ENCODE measurements around the gene SLC39A3. TPM values are rescaled to one million over a fixed set of nuclear protein-coding genes. Genes with fewer than 3 reads are reported as not detected.

Gene SLC39A3
- polyA plus RNA-seq, 4 donors: 10.7 to 39.1 (median 15.1) TPM

DNA sequence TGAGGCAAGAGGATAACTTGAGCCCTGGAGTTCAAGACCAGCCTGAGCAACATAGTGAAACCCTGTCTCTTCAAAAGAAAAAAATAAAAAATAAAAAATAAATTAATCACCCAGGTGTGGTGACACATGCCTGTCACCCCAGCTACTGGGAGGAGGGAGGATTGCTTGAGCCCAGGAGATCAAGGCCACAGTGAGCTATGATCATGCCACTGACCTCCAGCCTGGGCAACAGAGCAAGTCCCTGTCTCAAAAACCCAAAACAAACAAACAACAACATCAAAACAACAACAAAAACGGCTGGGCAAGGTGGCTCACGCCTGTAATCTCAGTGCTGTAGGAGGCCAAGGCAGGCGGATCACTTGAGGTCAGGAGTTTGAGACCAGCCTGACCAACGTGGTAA, 4.3 kb upstream of the SLC39A3 start:
- DNase-seq (no peak), FAIRE-seq (no peak)
- H3K4me3 ChIP-seq (ENCODE audit: low read depth in 1 of 3, low read length in 3 of 3): no peak overlapping the region
- no peak overlapping the region for H3K27ac ChIP-seq (ENCODE audit: low read depth in 1 of 3, low read length in 2 of 3)
- H3K4me1 ChIP-seq (ENCODE audit: control insufficient read depth in 3 of 3, insufficient read depth in 2 of 3, low read depth in 1 of 3, low read length in 2 of 3): peaks cover 0 to 4% (median 2%) of the 10 kb centered on the region in 3 donors
- H3K27me3 ChIP-seq (ENCODE audit: control insufficient read depth in 3 of 3, insufficient read depth in 3 of 3, low read length in 3 of 3): no peaks in the 10 kb centered on the region
- H3K9me3 ChIP-seq (ENCODE audit: control insufficient read depth in 2 of 2, insufficient read depth in 1 of 2, low read depth in 1 of 2, low read length in 1 of 2): no peaks in the 10 kb centered on the region
- H3K36me3 ChIP-seq (ENCODE audit: control insufficient read depth in 3 of 3, insufficient read depth in 2 of 3, low read depth in 1 of 3, low read length in 3 of 3): no peaks in the 10 kb centered on the region
- WGBS, 3 donors: 32 to 44% (median 38%) methylated on average over 4 of the region's 4 CpGs

DNA sequence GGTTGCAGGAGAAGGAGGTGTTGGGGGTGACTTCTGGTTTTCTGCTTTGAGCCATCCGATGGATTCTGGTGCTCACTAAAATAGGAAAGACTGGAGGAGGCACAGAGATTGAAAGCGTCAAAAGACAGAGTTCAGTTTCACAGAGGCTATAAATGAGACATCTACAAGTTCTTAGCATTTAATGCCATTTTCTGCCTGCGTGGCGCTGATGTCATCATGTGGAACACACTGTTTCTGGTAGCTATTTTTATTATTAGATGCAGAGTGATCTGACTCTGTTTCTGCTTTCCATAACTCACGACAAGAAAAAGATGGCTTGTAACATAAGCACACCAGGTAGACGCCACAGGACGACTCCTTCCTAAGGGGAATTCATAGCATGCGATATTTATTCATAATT, 3.3 kb upstream of the SLC39A3 start:
- no peak for DNase-seq
- H3K4me3 ChIP-seq (ENCODE audit: low read depth in 1 of 3, low read length in 3 of 3): no peak overlapping the region
- H3K27me3 ChIP-seq (ENCODE audit: control insufficient read depth in 3 of 3, insufficient read depth in 3 of 3, low read length in 3 of 3): no peaks in the 10 kb centered on the region
- H3K4me1 ChIP-seq (ENCODE audit: control insufficient read depth in 3 of 3, insufficient read depth in 2 of 3, low read depth in 1 of 3, low read length in 2 of 3): peaks cover 0 to 6% (median 3%) of the 10 kb centered on the region in 3 donors
- WGBS, 3 donors: 72 to 77% (median 76%) methylated on average over 8 of the region's 8 CpGs
- FAIRE-seq: no peak
- no peak overlapping the region for H3K27ac ChIP-seq (ENCODE audit: low read depth in 1 of 3, low read length in 2 of 3)
- H3K36me3 ChIP-seq (ENCODE audit: control insufficient read depth in 3 of 3, insufficient read depth in 2 of 3, low read depth in 1 of 3, low read length in 3 of 3): no peaks in the 10 kb centered on the region
- H3K9me3 ChIP-seq (ENCODE audit: control insufficient read depth in 2 of 2, insufficient read depth in 1 of 2, low read depth in 1 of 2, low read length in 1 of 2): no peaks in the 10 kb centered on the region

DNA sequence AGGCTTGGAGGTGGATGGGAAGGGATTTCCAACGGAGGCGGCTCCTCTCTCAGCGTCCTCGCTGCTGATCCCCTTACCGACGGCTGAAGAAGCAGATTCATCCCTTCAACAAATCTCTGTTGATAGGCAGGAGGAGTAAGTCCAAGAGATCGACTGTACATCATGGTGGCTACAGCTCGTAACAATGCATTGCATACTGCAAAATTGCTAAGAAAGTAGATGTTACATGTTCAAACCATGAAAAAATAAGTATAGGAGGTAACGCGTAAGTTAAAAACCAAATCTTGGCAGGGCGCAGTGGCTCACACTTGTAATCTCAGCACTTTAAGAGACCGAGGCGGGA, 468 bp upstream of the SLC39A3 start:
- H3K4me1 ChIP-seq (ENCODE audit: control insufficient read depth in 3 of 3, insufficient read depth in 2 of 3, low read depth in 1 of 3, low read length in 2 of 3): peaks cover 0 to 6% (median 3%) of the 10 kb centered on the region in 3 donors
- 43 to 47% (median 46%) methylated on average over 13 of the region's 13 CpGs for WGBS, 3 donors
- peaks cover 0 to 9% of the 10 kb centered on the region in 2 donors for H3K9me3 ChIP-seq (ENCODE audit: control insufficient read depth in 2 of 2, insufficient read depth in 1 of 2, low read depth in 1 of 2, low read length in 1 of 2)
- H3K36me3 ChIP-seq (ENCODE audit: control insufficient read depth in 3 of 3, insufficient read depth in 2 of 3, low read depth in 1 of 3, low read length in 3 of 3): peaks cover 0 to 18% (median 0%) of the 10 kb centered on the region in 3 donors
- no peaks in the 10 kb centered on the region for H3K27me3 ChIP-seq (ENCODE audit: control insufficient read depth in 3 of 3, insufficient read depth in 3 of 3, low read length in 3 of 3)
- no peak for DNase-seq
- no peak for FAIRE-seq
- H3K4me3 ChIP-seq (ENCODE audit: low read depth in 1 of 3, low read length in 3 of 3): no peak overlapping the region
- no peak overlapping the region for H3K27ac ChIP-seq (ENCODE audit: low read depth in 1 of 3, low read length in 2 of 3)

DNA sequence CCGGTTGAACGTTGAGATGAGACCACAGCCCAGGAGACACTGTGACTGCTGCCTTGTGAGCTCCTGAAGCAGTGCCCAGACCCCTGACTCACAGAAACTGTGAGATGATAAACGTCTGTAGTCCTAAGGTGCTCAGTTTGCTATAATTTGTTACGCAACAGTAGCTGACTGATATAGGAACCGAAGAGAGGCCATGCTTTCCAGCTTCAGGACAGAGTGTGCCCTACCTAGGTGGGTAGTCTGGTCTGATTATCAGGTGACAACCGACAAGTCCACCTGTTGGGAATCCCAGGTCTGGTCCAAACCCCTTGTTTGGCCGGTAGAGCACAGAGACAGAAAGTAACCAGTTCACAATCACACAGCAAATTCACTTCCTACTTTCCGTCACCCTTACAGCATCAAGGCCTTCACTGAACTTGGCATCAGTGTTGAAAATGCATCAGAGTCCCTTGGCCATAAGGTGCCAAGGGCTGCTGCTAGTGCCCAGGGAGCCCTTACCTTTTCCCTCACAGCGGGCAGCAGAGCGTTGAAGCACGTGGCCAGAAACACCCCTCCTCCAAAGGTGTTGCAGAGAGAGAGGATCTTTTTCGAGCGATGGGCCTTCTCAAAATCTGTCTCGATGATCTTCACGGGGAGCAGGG, 3.1 kb downstream of the SLC39A3 start:
- H3K4me3 ChIP-seq (ENCODE audit: low read depth in 1 of 3, low read length in 3 of 3): no peak overlapping the region
- H3K9me3 ChIP-seq (ENCODE audit: control insufficient read depth in 2 of 2, insufficient read depth in 1 of 2, low read depth in 1 of 2, low read length in 1 of 2): peaks cover 0 to 9% of the 10 kb centered on the region in 2 donors
- 96% methylated on average over 15 of the region's 15 CpGs for WGBS, 3 donors
- no peak overlapping the region for H3K27ac ChIP-seq (ENCODE audit: low read depth in 1 of 3, low read length in 2 of 3)
- peaks cover 0 to 6% (median 3%) of the 10 kb centered on the region in 3 donors for H3K4me1 ChIP-seq (ENCODE audit: control insufficient read depth in 3 of 3, insufficient read depth in 2 of 3, low read depth in 1 of 3, low read length in 2 of 3)
- H3K36me3 ChIP-seq (ENCODE audit: control insufficient read depth in 3 of 3, insufficient read depth in 2 of 3, low read depth in 1 of 3, low read length in 3 of 3): peaks cover 0 to 47% (median 4%) of the 10 kb centered on the region in 3 donors
- FAIRE-seq (no peak), DNase-seq (no peak)
- H3K27me3 ChIP-seq (ENCODE audit: control insufficient read depth in 3 of 3, insufficient read depth in 3 of 3, low read length in 3 of 3): no peaks in the 10 kb centered on the region

DNA sequence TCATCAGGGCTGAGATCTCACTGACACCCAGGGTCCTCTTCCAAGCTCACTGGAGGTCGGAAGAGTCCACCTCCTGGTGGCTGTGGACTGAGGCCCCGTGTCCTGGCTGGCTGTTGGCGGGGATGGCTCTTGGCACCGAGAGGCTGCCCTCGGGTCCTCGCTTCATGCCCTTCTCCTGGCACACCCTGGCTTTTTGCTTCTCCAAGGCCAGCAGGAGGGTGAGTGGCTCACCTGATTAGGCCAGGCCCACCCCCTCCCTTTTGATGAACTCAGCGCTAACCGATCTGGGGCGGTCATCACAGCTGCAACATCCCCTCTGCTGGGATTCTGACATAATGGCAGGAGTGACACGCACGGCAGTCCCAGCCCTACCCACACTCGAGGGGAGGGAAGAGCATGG, 4.4 kb downstream of the SLC39A3 start:
- DNase-seq: no peak
- FAIRE-seq: no peak
- WGBS, 3 donors: 92 to 96% (median 95%) methylated on average over 12 of the region's 12 CpGs
- Histone ChIP-seq H3K36me3 (ENCODE audit: control insufficient read depth in 3 of 3, insufficient read depth in 2 of 3, low read depth in 1 of 3, low read length in 3 of 3) (peaks cover 0 to 50% (median 4%) of the 10 kb centered on the region in 3 donors), H3K9me3 (ENCODE audit: control insufficient read depth in 2 of 2, insufficient read depth in 1 of 2, low read depth in 1 of 2, low read length in 1 of 2) (peaks cover 0 to 9% of the 10 kb centered on the region in 2 donors), H3K27ac (ENCODE audit: low read depth in 1 of 3, low read length in 2 of 3) (no peak overlapping the region), H3K4me1 (ENCODE audit: control insufficient read depth in 3 of 3, insufficient read depth in 2 of 3, low read depth in 1 of 3, low read length in 2 of 3) (peaks cover 0 to 6% (median 3%) of the 10 kb centered on the region in 3 donors), H3K4me3 (ENCODE audit: low read depth in 1 of 3, low read length in 3 of 3) (no peak overlapping the region), H3K27me3 (ENCODE audit: control insufficient read depth in 3 of 3, insufficient read depth in 3 of 3, low read length in 3 of 3) (no peaks in the 10 kb centered on the region)

DNA sequence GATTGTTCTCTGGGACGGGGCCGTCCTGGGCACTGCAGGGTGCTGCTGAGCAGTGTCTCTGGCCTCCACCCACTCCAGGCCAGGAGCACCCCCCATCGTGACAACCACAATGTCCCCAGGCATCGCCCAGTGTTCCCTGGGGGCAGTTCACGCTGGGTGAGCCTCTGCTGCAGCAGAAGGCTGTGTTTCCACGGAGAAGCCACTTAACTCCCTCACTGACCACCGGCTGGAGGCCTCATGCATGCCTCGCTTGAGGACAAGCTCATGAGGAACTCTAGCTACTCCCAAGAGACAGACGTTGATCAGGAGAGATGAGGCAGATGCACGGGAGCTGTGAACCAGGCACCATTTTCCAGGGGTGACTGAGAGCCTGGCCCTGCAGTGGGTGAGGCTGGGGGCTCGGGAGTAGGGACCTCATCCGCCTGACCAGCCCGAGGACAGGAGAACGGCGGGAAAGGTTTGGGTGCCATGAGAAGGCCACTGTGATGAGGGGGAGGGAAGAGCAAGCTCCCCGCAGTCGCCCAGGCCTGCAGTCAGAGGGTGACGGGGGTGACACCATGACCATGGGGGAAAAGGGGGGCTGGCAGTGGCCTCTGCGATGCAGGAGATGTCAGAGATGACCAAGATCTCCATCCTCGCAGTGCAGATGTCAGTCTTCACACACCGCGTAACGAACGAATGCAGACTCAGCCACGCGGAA, 5.1 kb downstream of the SLC39A3 start:
- FAIRE-seq (no peak), DNase-seq (no peak)
- Histone ChIP-seq H3K36me3 (ENCODE audit: control insufficient read depth in 3 of 3, insufficient read depth in 2 of 3, low read depth in 1 of 3, low read length in 3 of 3) (peaks cover 0 to 50% (median 4%) of the 10 kb centered on the region in 3 donors), H3K27me3 (ENCODE audit: control insufficient read depth in 3 of 3, insufficient read depth in 3 of 3, low read length in 3 of 3) (no peaks in the 10 kb centered on the region), H3K4me3 (ENCODE audit: low read depth in 1 of 3, low read length in 3 of 3) (no peak overlapping the region), H3K9me3 (ENCODE audit: control insufficient read depth in 2 of 2, insufficient read depth in 1 of 2, low read depth in 1 of 2, low read length in 1 of 2) (peaks cover 0 to 10% of the 10 kb centered on the region in 2 donors), H3K27ac (ENCODE audit: low read depth in 1 of 3, low read length in 2 of 3) (no peak overlapping the region), H3K4me1 (ENCODE audit: control insufficient read depth in 3 of 3, insufficient read depth in 2 of 3, low read depth in 1 of 3, low read length in 2 of 3) (peaks cover 0 to 6% (median 3%) of the 10 kb centered on the region in 3 donors)
- 85 to 94% (median 91%) methylated on average over 26 of the region's 26 CpGs for WGBS, 3 donors

DNA sequence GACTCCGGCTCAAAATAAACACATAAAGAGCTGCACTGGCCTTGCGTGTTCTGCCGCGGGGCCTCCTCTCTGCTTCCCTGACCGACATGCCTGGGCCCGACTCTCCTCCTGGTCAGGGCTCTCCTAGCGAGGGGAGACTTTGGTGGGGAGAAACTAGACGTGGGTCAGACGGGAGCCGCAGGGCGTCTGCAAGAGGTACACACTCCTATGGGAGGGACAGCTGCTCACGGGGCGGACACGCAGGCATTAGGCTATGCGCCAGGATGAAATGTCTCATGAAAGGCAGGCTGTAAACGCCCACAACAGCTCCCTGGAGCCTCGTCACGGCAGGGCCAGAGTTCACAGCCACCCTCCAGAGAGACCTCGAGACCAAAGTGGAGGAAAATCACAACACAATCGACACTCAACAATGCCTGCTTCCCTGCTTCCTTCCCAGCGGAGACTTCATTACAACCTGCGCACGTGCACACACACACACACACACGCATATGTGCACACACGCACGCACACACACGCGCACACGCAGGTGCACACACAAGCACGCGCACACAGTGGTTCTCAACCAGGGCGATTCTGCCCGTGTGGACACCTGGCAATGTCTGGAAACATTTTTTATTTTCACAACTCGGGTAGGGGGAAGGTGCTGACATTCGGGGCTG, 5.8 kb downstream of the SLC39A3 start:
- DNase-seq: peak in 1 of 2 donors; percentile 84
- Histone ChIP-seq H3K4me3 (ENCODE audit: low read depth in 1 of 3, low read length in 3 of 3) (no peak overlapping the region), H3K4me1 (ENCODE audit: control insufficient read depth in 3 of 3, insufficient read depth in 2 of 3, low read depth in 1 of 3, low read length in 2 of 3) (peaks cover 0 to 1% (median under 1%) of the 10 kb centered on the region in 3 donors), H3K27ac (ENCODE audit: low read depth in 1 of 3, low read length in 2 of 3) (no peak overlapping the region), H3K36me3 (ENCODE audit: control insufficient read depth in 3 of 3, insufficient read depth in 2 of 3, low read depth in 1 of 3, low read length in 3 of 3) (peaks cover 0 to 50% (median 4%) of the 10 kb centered on the region in 3 donors), H3K27me3 (ENCODE audit: control insufficient read depth in 3 of 3, insufficient read depth in 3 of 3, low read length in 3 of 3) (no peaks in the 10 kb centered on the region), H3K9me3 (ENCODE audit: control insufficient read depth in 2 of 2, insufficient read depth in 1 of 2, low read depth in 1 of 2, low read length in 1 of 2) (peaks cover 0 to 11% of the 10 kb centered on the region in 2 donors)
- 24 to 83% (median 50%) methylated on average over 35 of the region's 35 CpGs for WGBS, 3 donors
- FAIRE-seq: no peak

DNA sequence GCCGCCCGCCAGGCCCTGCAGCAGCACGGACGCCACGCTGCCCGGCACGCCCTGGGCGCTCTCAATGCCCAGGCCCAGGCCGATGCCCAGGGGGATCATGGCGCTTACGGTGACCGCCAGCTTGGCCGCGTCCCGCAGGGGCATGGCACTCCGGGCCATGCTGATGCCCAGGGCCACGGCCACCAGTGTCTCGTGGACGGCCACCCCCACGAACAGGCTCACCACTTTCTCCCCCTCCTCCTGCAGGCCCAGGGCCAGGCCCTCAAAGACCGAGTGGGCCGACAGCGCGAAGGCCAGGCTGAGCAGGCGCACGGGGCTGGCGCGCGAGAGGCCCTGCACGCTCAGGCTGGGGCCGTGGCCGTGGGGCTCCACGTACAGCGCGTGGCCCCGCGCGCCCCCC, 6.9 kb downstream of the SLC39A3 start:
- WGBS, 3 donors: 93 to 98% (median 97%) methylated on average over 33 to 38 of the region's 38 CpGs

More for the DNA sequence above, 6.9 kb downstream of the SLC39A3 start:
- FAIRE-seq: no peak
- Histone ChIP-seq H3K9me3 (ENCODE audit: control insufficient read depth in 2 of 2, insufficient read depth in 1 of 2, low read depth in 1 of 2, low read length in 1 of 2) (peaks cover 0 to 11% of the 10 kb centered on the region in 2 donors), H3K36me3 (ENCODE audit: control insufficient read depth in 3 of 3, insufficient read depth in 2 of 3, low read depth in 1 of 3, low read length in 3 of 3) (peaks cover 0 to 50% (median 4%) of the 10 kb centered on the region in 3 donors), H3K27ac (ENCODE audit: low read depth in 1 of 3, low read length in 2 of 3) (no peak overlapping the region), H3K4me3 (ENCODE audit: low read depth in 1 of 3, low read length in 3 of 3) (no peak overlapping the region), H3K27me3 (ENCODE audit: control insufficient read depth in 3 of 3, insufficient read depth in 3 of 3, low read length in 3 of 3) (peaks cover 0 to 1% (median 0%) of the 10 kb centered on the region in 3 donors), H3K4me1 (ENCODE audit: control insufficient read depth in 3 of 3, insufficient read depth in 2 of 3, low read depth in 1 of 3, low read length in 2 of 3) (no peaks in the 10 kb centered on the region)
- no peak for DNase-seq
